GM23338 (cell line): Measurements from ENCODE around the gene TTLL9. TPM values are rescaled to one million over a fixed set of nuclear protein-coding genes. Genes with fewer than 3 reads are reported as not detected.

Experiments
- ATAC-seq: fragments of 200-7000 bp; cut with Tn5 transposase; 3 replicates; pipeline ENCODE4 v1.9.1; 2020
- DNase-seq: peaks from one replicate; pipeline ENCODE4 v3.0.0-alpha.2; 2015; ENCODE audit warnings: low spot score
- H2AFZ ChIP-seq: fragments of 200-600 bp; sonication (generic); 2 replicates; pipeline ENCODE4 v1.8.0; 2016; ENCODE audit warnings: antibody characterized with exemption, mild to moderate bottlenecking, moderate library complexity
- H3F3A ChIP-seq: fragments of 200-600 bp; sonication (generic); replicated peaks from 2 replicates; pipeline ENCODE4 v1.8.0; 2017; ENCODE audit warnings: antibody characterized with exemption, mixed run types, low read depth
- H3K27ac ChIP-seq: fragments of 200-600 bp; sonication (generic); 2 replicates; pipeline ENCODE4 v1.6.1; 2016; ENCODE audit warnings: low read depth
- H3K27me3 ChIP-seq: fragments of 200-600 bp; sonication (generic); 2 replicates; pipeline ENCODE4 v1.8.0; 2016; ENCODE audit warnings: mild to moderate bottlenecking, mixed run types, moderate library complexity; ENCODE audit not compliant: insufficient read depth
- H3K36me3 ChIP-seq: fragments of 200-600 bp; sonication (generic); 2 replicates; pipeline ENCODE4 v1.8.0; 2016; ENCODE audit warnings: mild to moderate bottlenecking; ENCODE audit not compliant: insufficient read depth
- H3K4me1 ChIP-seq: fragments of 200-600 bp; sonication (generic); 2 replicates; pipeline ENCODE4 v1.8.0; 2016; ENCODE audit warnings: mild to moderate bottlenecking, moderate library complexity; ENCODE audit not compliant: insufficient read depth
- H3K4me2 ChIP-seq: fragments of 200-600 bp; sonication (generic); 2 replicates; pipeline ENCODE4 v1.7.1; 2017; ENCODE audit warnings: mixed run types
- H3K4me3 ChIP-seq: fragments of 200-600 bp; sonication (generic); 2 replicates; pipeline ENCODE4 v1.6.1; 2016; ENCODE audit warnings: mixed run types
- H3K79me2 ChIP-seq: fragments of 200-600 bp; sonication (generic); replicated peaks from 2 replicates; pipeline ENCODE4 v1.8.0; 2017; ENCODE audit warnings: mild to moderate bottlenecking; ENCODE audit not compliant: insufficient read depth
- H3K9me2 ChIP-seq: fragments of 200-600 bp; sonication (generic); 2 replicates; pipeline ENCODE4 v1.8.0; 2017; ENCODE audit not compliant: insufficient read depth
- H4K20me1 ChIP-seq: fragments of 200-600 bp; sonication (generic); replicated peaks from 2 replicates; pipeline ENCODE4 v1.8.0; 2017; ENCODE audit warnings: mild to moderate bottlenecking; ENCODE audit not compliant: insufficient read depth
- H3K27ac Mint-ChIP-seq: 2 replicates; pipeline ENCODE4 v1.8.0; 2020; ENCODE audit warnings: inconsistent platforms, mild to moderate bottlenecking, moderate library complexity, mixed read lengths
- H3K27me3 Mint-ChIP-seq: 3 replicates; pipeline ENCODE4 v1.8.0; 2022; ENCODE audit warnings: low read depth, mild to moderate bottlenecking, moderate library complexity, mixed read lengths, inconsistent platforms; ENCODE audit not compliant: insufficient read depth, poor library complexity
- H3K36me3 Mint-ChIP-seq: 3 replicates; pipeline ENCODE4 v1.8.0; 2021; ENCODE audit warnings: low read depth, mild to moderate bottlenecking, inconsistent platforms, moderate library complexity, mixed read lengths
- H3K4me1 Mint-ChIP-seq: 3 replicates; pipeline ENCODE4 v1.8.0; 2020; ENCODE audit warnings: mild to moderate bottlenecking, inconsistent platforms, mixed read lengths
- H3K4me3 Mint-ChIP-seq: 3 replicates; pipeline ENCODE4 v1.8.0; 2021; ENCODE audit warnings: moderate library complexity, mild to moderate bottlenecking, inconsistent platforms, mixed read lengths
- H3K9me3 Mint-ChIP-seq: 3 replicates; pipeline ENCODE4 v1.8.0; 2020; ENCODE audit warnings: moderate library complexity, mild to moderate bottlenecking, inconsistent platforms, mixed read lengths
- ETS1 ChIP-seq: IDR thresholded peaks from 2 replicates; pipeline ENCODE4 v1.6.1; 2016; ENCODE audit warnings: antibody characterized with exemption
- EZH2 ChIP-seq: fragments of 200-600 bp; sonication (generic); IDR thresholded peaks from one replicate; pipeline ENCODE4 v1.8.0; 2017; ENCODE audit warnings: antibody characterized with exemption, mild to moderate bottlenecking, low read depth; ENCODE audit not compliant: unreplicated experiment
- EZH2phosphoT487 ChIP-seq: fragments of 200-600 bp; sonication (generic); IDR thresholded peaks from one replicate; pipeline ENCODE4 v1.8.1; 2018; ENCODE audit warnings: antibody characterized with exemption; ENCODE audit not compliant: unreplicated experiment
- NANOG ChIP-seq: IDR thresholded peaks from 2 replicates; pipeline ENCODE4 v1.6.1; 2016; ENCODE audit warnings: antibody characterized with exemption, borderline replicate concordance
- POLR2AphosphoS5 ChIP-seq: IDR thresholded peaks from 2 replicates; pipeline ENCODE4 v1.6.1; 2016; ENCODE audit warnings: antibody characterized with exemption, low read depth
- REST ChIP-seq: IDR thresholded peaks from one replicate; pipeline ENCODE4 v1.6.1; 2018; ENCODE audit warnings: antibody characterized with exemption; ENCODE audit not compliant: unreplicated experiment
- STAT1 ChIP-seq: IDR thresholded peaks from one replicate; pipeline ENCODE4 v1.6.1; 2016; ENCODE audit warnings: antibody characterized with exemption; ENCODE audit not compliant: unreplicated experiment
- ZNF114 ChIP-seq: fragments of 250-450 bp; sonication (Bioruptor Pico); IDR thresholded peaks from 2 replicates; pipeline ENCODE4 v1.5.0; 2020; ENCODE audit warnings: mild to moderate bottlenecking, moderate library complexity
- ZNF331 ChIP-seq: fragments of 250-450 bp; sonication (Bioruptor Pico); IDR thresholded peaks from 2 replicates; pipeline ENCODE4 v1.5.0; 2020; ENCODE audit warnings: low read depth, mild to moderate bottlenecking, moderate library complexity
- polyA plus RNA-seq: library from polyadenylated mRNA; unstranded; fragments of >200 nt; fragmentation: Nextera tagmentation; extraction: Ambion mirVana; gene quantifications from 2 replicates; pipeline ENCODE4 v1.2.1, GENCODE V29; 2016
- total RNA-seq: library from RNA; depleted of rRNA; stranded (reverse); fragments of >200 nt; shearing (Covaris generic); gene quantifications from 2 replicates; pipeline ENCODE4 v1.2.3, GENCODE V29; 2014

Gene TTLL9
- total and polyA plus RNA-seq, 2 experiments from 2014 or later, result not detected

GRCh38 chr20:31864521-31865400, 5.7 kb upstream of the TTLL9 start:
- H3K27me3 ChIP-seq, result peaks cover 58% of the 10 kb centered on the region
- Mint-ChIP-seq H3K9me3 (peaks cover 49% of the 10 kb centered on the region), H3K4me3 (no peak overlapping the region; the same call in 2 of the 3 replicates), H3K36me3 (no peaks in the 10 kb centered on the region; the same call in 2 of the 3 replicates), H3K27ac (no peak overlapping the region), H3K27me3 (peaks cover 39% of the 10 kb centered on the region), H3K4me1 (peaks cover 15% of the 10 kb centered on the region; the same call in 2 of the 3 replicates)
- no peak overlapping the region for H2AFZ ChIP-seq
- peaks cover 28% of the 10 kb centered on the region for H3F3A ChIP-seq
- no peaks in the 10 kb centered on the region; the same call in 1 of the 2 replicates for H4K20me1 ChIP-seq
- H3K27ac ChIP-seq, result no peak overlapping the region
- H3K4me3 ChIP-seq, result no peak overlapping the region
- no peaks in the 10 kb centered on the region for H3K9me2 ChIP-seq
- no peaks in the 10 kb centered on the region for H3K36me3 ChIP-seq
- no peaks in the 10 kb centered on the region for H3K79me2 ChIP-seq
- TF ChIP-seq POLR2AphosphoS5 (no peak), STAT1 (no peak), ZNF331 (no peak), ETS1 (no peak), REST (no peak), ZNF114 (CRISPR knock-in tag) (no peak)
- DNase-seq (no peak), ATAC-seq (no peak)
- H3K4me2 ChIP-seq, result no peak overlapping the region
- H3K4me1 ChIP-seq, result peaks cover 31% of the 10 kb centered on the region; the same call in 1 of the 2 replicates

GRCh38 chr20:31866221-31866620, 4.2 kb upstream of the TTLL9 start:
- H3K4me3 Mint-ChIP-seq, result no peak overlapping the region
- no peak for DNase-seq
- H3K27me3 Mint-ChIP-seq, result peaks cover 37% of the 10 kb centered on the region
- TF ChIP-seq ZNF331 (no peak), NANOG (no peak), EZH2 (no peak), EZH2phosphoT487 (no peak), POLR2AphosphoS5 (no peak), ZNF114 (CRISPR knock-in tag) (no peak), REST (no peak)

More at GRCh38 chr20:31866221-31866620, 4.2 kb upstream of the TTLL9 start:
- Histone ChIP-seq H3K36me3 (no peaks in the 10 kb centered on the region), H3K79me2 (no peaks in the 10 kb centered on the region), H3K27me3 (peaks cover 62% of the 10 kb centered on the region), H3K27ac (no peak overlapping the region), H3K9me2 (no peaks in the 10 kb centered on the region), H3F3A (peaks cover 18% of the 10 kb centered on the region; the same call in 1 of the 2 replicates), H3K4me2 (no peak overlapping the region), H3K4me3 (no peak overlapping the region), H4K20me1 (no peaks in the 10 kb centered on the region; the same call in 1 of the 2 replicates), H3K4me1 (peaks cover 25% of the 10 kb centered on the region; the same call in 1 of the 2 replicates), H2AFZ (no peak overlapping the region)
- no peak for ATAC-seq
- Mint-ChIP-seq H3K27ac (no peak overlapping the region), H3K36me3 (no peaks in the 10 kb centered on the region; the same call in 2 of the 3 replicates), H3K4me1 (peaks cover 13% of the 10 kb centered on the region; the same call in 2 of the 3 replicates), H3K9me3 (peaks cover 51% of the 10 kb centered on the region)
